Measurements from ENCODE around the gene NOP9.

- TF ChIP-seq POLR2A (IDR thresholded peaks at IDR 0.05), result no peak
- TF ChIP-seq CTCF (IDR thresholded peaks at IDR 0.05), result no peak
Observed at GRCh38 chr14:24290746-24291145, 8.9 kb upstream of the NOP9 start.
